Mucosa of stomach (tissue), 1 donor: ENCODE data around the gene CDKN1A.

Source experiments
- H3K27me3 ChIP-seq: one replicate; pipeline ENCODE4 v1.7.0; 2013; ENCODE audit warnings: mild to moderate bottlenecking, low read length; ENCODE audit not compliant: control insufficient read depth, insufficient read depth
- H3K36me3 ChIP-seq: one replicate; pipeline ENCODE4 v1.7.0; 2013; ENCODE audit warnings: low read length; ENCODE audit not compliant: control insufficient read depth, insufficient read depth
- H3K4me1 ChIP-seq: one replicate; pipeline ENCODE4 v1.7.0; 2013; ENCODE audit warnings: mild to moderate bottlenecking, low read length; ENCODE audit not compliant: control insufficient read depth, insufficient read depth
- H3K4me3 ChIP-seq: one replicate; pipeline ENCODE4 v1.7.0; 2013; ENCODE audit warnings: low read length
- H3K9ac ChIP-seq: one replicate; pipeline ENCODE4 v1.7.0; 2013; ENCODE audit warnings: mild to moderate bottlenecking, low read length, moderate library complexity
- H3K9me3 ChIP-seq: one replicate; pipeline ENCODE4 v1.7.0; 2013; ENCODE audit warnings: mild to moderate bottlenecking, low read length, moderate library complexity; ENCODE audit not compliant: control insufficient read depth
- donor health status: Pancreatic carcinoma.

Gene CDKN1A

GRCh38 chr6:36671687-36672375 is 6.7 kb upstream of the CDKN1A start:
- Histone ChIP-seq H3K4me1 (peaks cover 7% of the 10 kb centered on the region), H3K9me3 (no peaks in the 10 kb centered on the region), H3K36me3 (no peaks in the 10 kb centered on the region), H3K9ac (no peak overlapping the region), H3K27me3 (no peaks in the 10 kb centered on the region), H3K4me3 (no peak overlapping the region)

- Histone ChIP-seq H3K27me3 (no peaks in the 10 kb centered on the region), H3K4me3 (no peak overlapping the region), H3K9ac (no peak overlapping the region), H3K9me3 (no peaks in the 10 kb centered on the region), H3K36me3 (no peaks in the 10 kb centered on the region), H3K4me1 (peaks cover 22% of the 10 kb centered on the region)
Observed at GRCh38 chr6:36673882-36674281, 4.6 kb upstream of the CDKN1A start.

- Histone ChIP-seq H3K9me3 (no peaks in the 10 kb centered on the region), H3K9ac (no peak overlapping the region), H3K4me1 (peaks cover 22% of the 10 kb centered on the region), H3K27me3 (no peaks in the 10 kb centered on the region), H3K36me3 (no peaks in the 10 kb centered on the region), H3K4me3 (no peak overlapping the region)
Observed at GRCh38 chr6:36674942-36675341, 3.6 kb upstream of the CDKN1A start.

- Histone ChIP-seq H3K36me3 (no peaks in the 10 kb centered on the region), H3K4me3 (no peak overlapping the region), H3K27me3 (no peaks in the 10 kb centered on the region), H3K9me3 (no peaks in the 10 kb centered on the region), H3K4me1 (peaks cover 27% of the 10 kb centered on the region), H3K9ac (peak overlapping the region; percentile 96)
Observed at GRCh38 chr6:36676141-36677058, 2.1 kb upstream of the CDKN1A start.

- Histone ChIP-seq H3K9ac (peak overlapping the region; percentile 96), H3K9me3 (no peaks in the 10 kb centered on the region), H3K27me3 (no peaks in the 10 kb centered on the region), H3K36me3 (no peaks in the 10 kb centered on the region), H3K4me1 (peaks cover 34% of the 10 kb centered on the region), H3K4me3 (no peak overlapping the region)
Observed at GRCh38 chr6:36677059-36677749, 1.3 kb upstream of the CDKN1A start.

- Histone ChIP-seq H3K27me3 (no peaks in the 10 kb centered on the region), H3K4me3 (no peak overlapping the region), H3K9me3 (no peaks in the 10 kb centered on the region), H3K4me1 (peaks cover 41% of the 10 kb centered on the region), H3K36me3 (no peaks in the 10 kb centered on the region), H3K9ac (peak overlapping the region; percentile 96)
Observed at GRCh38 chr6:36677753-36678487, 594 bp upstream of the CDKN1A start.

GRCh38 chr6:36679043-36679833 is 724 bp downstream of the CDKN1A start:
- Histone ChIP-seq H3K4me3 (peak overlapping the region; percentile 98), H3K4me1 (peaks cover 54% of the 10 kb centered on the region), H3K9ac (peak overlapping the region; percentile 96), H3K36me3 (peaks cover 10% of the 10 kb centered on the region), H3K9me3 (no peaks in the 10 kb centered on the region), H3K27me3 (no peaks in the 10 kb centered on the region)

GRCh38 chr6:36682328-36683144 is 4.0 kb downstream of the CDKN1A start:
- no peaks in the 10 kb centered on the region for H3K9me3 ChIP-seq
- peaks cover 37% of the 10 kb centered on the region for H3K36me3 ChIP-seq
- H3K27me3 ChIP-seq: no peaks in the 10 kb centered on the region
- peaks cover 52% of the 10 kb centered on the region for H3K4me1 ChIP-seq
- peak overlapping the region; percentile 62 for H3K9ac ChIP-seq
- no peak overlapping the region for H3K4me3 ChIP-seq

GRCh38 chr6:36683145-36683655 is 4.7 kb downstream of the CDKN1A start:
- H3K27me3 ChIP-seq: no peaks in the 10 kb centered on the region
- H3K36me3 ChIP-seq: peaks cover 37% of the 10 kb centered on the region
- H3K4me3 ChIP-seq: no peak overlapping the region
- H3K4me1 ChIP-seq: peaks cover 46% of the 10 kb centered on the region
- no peaks in the 10 kb centered on the region for H3K9me3 ChIP-seq
- peak overlapping the region; percentile 62 for H3K9ac ChIP-seq

GRCh38 chr6:36683656-36684446 is 5.3 kb downstream of the CDKN1A start:
- H3K4me3 ChIP-seq: no peak overlapping the region
- H3K9ac ChIP-seq: no peak overlapping the region
- H3K9me3 ChIP-seq: no peaks in the 10 kb centered on the region
- peaks cover 44% of the 10 kb centered on the region for H3K4me1 ChIP-seq
- no peaks in the 10 kb centered on the region for H3K27me3 ChIP-seq
- peaks cover 37% of the 10 kb centered on the region for H3K36me3 ChIP-seq
